Measurements from ENCODE around the gene SEMA3B. TPM values are rescaled to one million over a fixed set of nuclear protein-coding genes. Genes with fewer than 3 reads are reported as not detected.
A peak's percentile ranks its signal among the peaks of the same experiment; 100 is the strongest.

SEMA3B gene
- total and polyA plus RNA-seq, 5 donors from 2014 or later, result 1.7 TPM; not detected in 4

- Mint-ChIP-seq H3K36me3 (peaks cover 16% of the 10 kb centered on the region), H3K4me1 (peaks cover 0 to 38% (median 12%) of the 10 kb centered on the region in 4 donors), H3K27me3 (no peaks in the 10 kb centered on the region), H3K27ac (no peak overlapping the region), H3K9me3 (no peaks in the 10 kb centered on the region), H3K4me3 (peak overlapping the region in 1 of 4 donors; percentile 43)
- H3K27ac ChIP-seq (ENCODE audit: insufficient read depth, low read length, poor library complexity, severe bottlenecking), result no peak overlapping the region
- ATAC-seq (ENCODE audit: low read depth in 2 of 2) (no peak), DNase-seq (no peak)
- H3K9me3 ChIP-seq (ENCODE audit: control insufficient read depth in 2 of 2, low read length in 2 of 2), result no peaks in the 10 kb centered on the region
- H3K4me1 ChIP-seq (ENCODE audit: control insufficient read depth, insufficient read depth, low read length, poor library complexity, severe bottlenecking), result peaks cover 28% of the 10 kb centered on the region
- H3K27me3 ChIP-seq (ENCODE audit: control insufficient read depth, insufficient read depth, low read length), result no peaks in the 10 kb centered on the region
- H3K4me3 ChIP-seq (ENCODE audit: low read depth, low read length), result no peak overlapping the region
- H3K36me3 ChIP-seq (ENCODE audit: control insufficient read depth, insufficient read depth, low read length), result peaks cover 67% of the 10 kb centered on the region
Observed at GRCh38 chr3:50254577-50255250, 14.2 kb upstream of the SEMA3B start.

- Mint-ChIP-seq H3K27me3 (no peaks in the 10 kb centered on the region), H3K27ac (no peak overlapping the region), H3K4me3 (no peak overlapping the region), H3K9me3 (no peaks in the 10 kb centered on the region), H3K36me3 (peaks cover 14% of the 10 kb centered on the region), H3K4me1 (peaks cover 0 to 35% (median 9%) of the 10 kb centered on the region in 4 donors)
- no peak for ATAC-seq (ENCODE audit: low read depth in 2 of 2)
- H3K36me3 ChIP-seq (ENCODE audit: control insufficient read depth, insufficient read depth, low read length), result peaks cover 62% of the 10 kb centered on the region
- no peaks in the 10 kb centered on the region for H3K9me3 ChIP-seq (ENCODE audit: control insufficient read depth in 2 of 2, low read length in 2 of 2)
- H3K4me3 ChIP-seq (ENCODE audit: low read depth, low read length), result no peak overlapping the region
- H3K27ac ChIP-seq (ENCODE audit: insufficient read depth, low read length, poor library complexity, severe bottlenecking), result no peak overlapping the region
- DNase-seq, result no peak
- peaks cover 25% of the 10 kb centered on the region for H3K4me1 ChIP-seq (ENCODE audit: control insufficient read depth, insufficient read depth, low read length, poor library complexity, severe bottlenecking)
- no peaks in the 10 kb centered on the region for H3K27me3 ChIP-seq (ENCODE audit: control insufficient read depth, insufficient read depth, low read length)
Observed at GRCh38 chr3:50255251-50255615, 13.7 kb upstream of the SEMA3B start.

DNA sequence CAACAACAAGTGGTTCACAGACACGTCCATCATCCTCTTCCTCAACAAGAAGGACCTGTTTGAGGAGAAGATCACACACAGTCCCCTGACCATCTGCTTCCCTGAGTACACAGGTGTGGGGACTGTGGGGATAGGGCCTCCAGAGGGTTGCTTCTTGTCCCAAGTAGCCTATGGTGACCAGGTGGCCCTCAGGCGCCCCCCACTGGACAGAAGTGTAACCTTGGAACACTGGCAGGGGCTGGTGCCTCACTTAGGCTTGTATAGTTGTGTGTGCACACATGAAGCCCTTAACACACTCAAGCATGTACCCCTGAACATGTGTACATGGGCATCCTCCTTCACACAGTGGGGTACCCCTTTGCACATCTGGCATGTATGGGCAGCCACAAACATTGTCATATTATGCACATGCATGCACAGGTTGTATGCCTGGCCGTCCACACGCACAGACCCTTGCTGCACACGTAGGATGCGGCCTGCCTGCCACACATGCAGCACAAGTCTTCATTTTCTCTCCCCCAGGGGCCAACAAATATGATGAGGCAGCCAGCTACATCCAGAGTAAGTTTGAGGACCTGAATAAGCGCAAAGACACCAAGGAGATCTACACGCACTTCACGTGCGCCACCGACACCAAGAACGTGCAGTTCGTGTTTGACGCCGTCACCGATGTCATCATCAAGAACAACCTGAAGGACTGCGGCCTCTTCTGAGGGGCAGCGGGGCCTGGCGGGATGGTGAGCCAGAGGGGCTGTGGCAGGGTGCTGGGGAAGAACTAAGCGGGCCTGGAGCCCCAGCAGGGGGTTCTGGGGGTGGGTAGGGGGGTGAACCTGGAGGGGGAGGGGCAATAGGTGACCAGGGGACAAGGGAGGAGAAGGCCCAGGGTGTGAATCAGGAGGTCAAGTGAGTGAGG lies 11.7 kb upstream of the SEMA3B start:
- Mint-ChIP-seq H3K4me1 (peaks cover 0 to 26% (median 4%) of the 10 kb centered on the region in 4 donors), H3K9me3 (no peaks in the 10 kb centered on the region), H3K27me3 (no peaks in the 10 kb centered on the region), H3K36me3 (peaks cover 7% of the 10 kb centered on the region), H3K27ac (peak overlapping the region in 1 of 3 donors; percentile 53), H3K4me3 (peak overlapping the region in 1 of 4 donors; percentile 47)
- no peak overlapping the region for H3K27ac ChIP-seq (ENCODE audit: insufficient read depth, low read length, poor library complexity, severe bottlenecking)
- no peak overlapping the region for H3K4me3 ChIP-seq (ENCODE audit: low read depth, low read length)
- H3K36me3 ChIP-seq (ENCODE audit: control insufficient read depth, insufficient read depth, low read length), result peaks cover 54% of the 10 kb centered on the region
- H3K9me3 ChIP-seq (ENCODE audit: control insufficient read depth in 2 of 2, low read length in 2 of 2), result no peaks in the 10 kb centered on the region
- no peaks in the 10 kb centered on the region for H3K27me3 ChIP-seq (ENCODE audit: control insufficient read depth, insufficient read depth, low read length)
- ATAC-seq (ENCODE audit: low read depth in 2 of 2) (no peak), DNase-seq (peak in 1 of 3 donors; percentile 56)
- peaks cover 14% of the 10 kb centered on the region for H3K4me1 ChIP-seq (ENCODE audit: control insufficient read depth, insufficient read depth, low read length, poor library complexity, severe bottlenecking)

DNA sequence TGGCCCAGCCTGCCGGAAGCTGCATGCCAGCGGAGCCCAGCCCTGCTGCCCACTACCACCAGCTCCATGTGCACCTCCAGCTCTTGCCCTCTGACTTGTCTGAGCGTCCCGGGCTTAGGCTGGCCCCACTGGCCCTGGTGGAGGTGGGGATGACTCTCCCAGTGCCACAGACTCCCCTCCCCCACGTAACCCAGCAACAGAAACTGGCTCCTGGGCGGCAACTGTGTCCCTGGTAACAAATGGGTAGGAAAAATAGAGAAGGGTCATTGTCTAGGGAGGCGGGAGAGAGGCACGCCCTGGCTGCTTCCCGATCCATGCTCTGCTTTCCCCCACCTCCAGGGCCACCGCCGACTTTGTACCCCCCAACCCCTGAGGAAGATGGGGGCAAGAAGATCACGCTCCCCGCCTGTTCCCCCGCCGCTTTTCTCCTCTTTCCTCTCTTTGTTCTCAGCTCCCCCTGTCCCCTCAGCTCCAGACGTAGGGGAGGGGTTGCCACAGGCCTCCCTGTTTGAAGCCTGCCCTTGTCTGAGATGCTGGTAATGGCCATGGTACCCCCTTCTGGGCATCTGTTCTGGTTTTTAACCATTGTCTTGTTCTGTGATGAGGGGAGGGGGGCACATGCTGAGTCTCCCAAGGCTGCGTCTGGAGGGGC lies 10.8 kb upstream of the SEMA3B start:
- peaks cover 14% of the 10 kb centered on the region for H3K4me1 ChIP-seq (ENCODE audit: control insufficient read depth, insufficient read depth, low read length, poor library complexity, severe bottlenecking)
- no peaks in the 10 kb centered on the region for H3K9me3 Mint-ChIP-seq
- H3K27ac Mint-ChIP-seq, result peak overlapping the region in 1 of 3 donors; percentile 76
- H3K4me1 Mint-ChIP-seq, result peaks cover 0 to 25% (median 4%) of the 10 kb centered on the region in 4 donors
- peak overlapping the region in 1 of 4 donors; percentile 21 for H3K4me3 Mint-ChIP-seq
- no peaks in the 10 kb centered on the region for H3K9me3 ChIP-seq (ENCODE audit: control insufficient read depth in 2 of 2, low read length in 2 of 2)
- H3K27ac ChIP-seq (ENCODE audit: insufficient read depth, low read length, poor library complexity, severe bottlenecking), result no peak overlapping the region
- H3K27me3 Mint-ChIP-seq, result no peaks in the 10 kb centered on the region
- H3K27me3 ChIP-seq (ENCODE audit: control insufficient read depth, insufficient read depth, low read length), result no peaks in the 10 kb centered on the region
- peaks cover 7% of the 10 kb centered on the region for H3K36me3 Mint-ChIP-seq
- no peak for DNase-seq
- H3K36me3 ChIP-seq (ENCODE audit: control insufficient read depth, insufficient read depth, low read length), result peaks cover 46% of the 10 kb centered on the region
- H3K4me3 ChIP-seq (ENCODE audit: low read depth, low read length), result no peak overlapping the region
- no peak for ATAC-seq (ENCODE audit: low read depth in 2 of 2)

GRCh38 chr3:50258979-50259378 lies 10.0 kb upstream of the SEMA3B start:
- no peaks in the 10 kb centered on the region for H3K9me3 ChIP-seq (ENCODE audit: control insufficient read depth in 2 of 2, low read length in 2 of 2)
- H3K36me3 ChIP-seq (ENCODE audit: control insufficient read depth, insufficient read depth, low read length), result peaks cover 39% of the 10 kb centered on the region
- H3K4me1 ChIP-seq (ENCODE audit: control insufficient read depth, insufficient read depth, low read length, poor library complexity, severe bottlenecking), result peaks cover 14% of the 10 kb centered on the region
- DNase-seq (no peak), ATAC-seq (ENCODE audit: low read depth in 2 of 2) (no peak)
- H3K27me3 Mint-ChIP-seq, result peaks cover 2% of the 10 kb centered on the region
- H3K4me3 Mint-ChIP-seq, result no peak overlapping the region
- peaks cover 7% of the 10 kb centered on the region for H3K36me3 Mint-ChIP-seq
- H3K4me1 Mint-ChIP-seq, result peaks cover 0 to 17% (median 4%) of the 10 kb centered on the region in 4 donors
- H3K27ac ChIP-seq (ENCODE audit: insufficient read depth, low read length, poor library complexity, severe bottlenecking), result no peak overlapping the region
- peak overlapping the region in 1 of 3 donors; percentile 76 for H3K27ac Mint-ChIP-seq
- no peaks in the 10 kb centered on the region for H3K27me3 ChIP-seq (ENCODE audit: control insufficient read depth, insufficient read depth, low read length)
- no peak overlapping the region for H3K4me3 ChIP-seq (ENCODE audit: low read depth, low read length)
- H3K9me3 Mint-ChIP-seq, result no peaks in the 10 kb centered on the region

DNA sequence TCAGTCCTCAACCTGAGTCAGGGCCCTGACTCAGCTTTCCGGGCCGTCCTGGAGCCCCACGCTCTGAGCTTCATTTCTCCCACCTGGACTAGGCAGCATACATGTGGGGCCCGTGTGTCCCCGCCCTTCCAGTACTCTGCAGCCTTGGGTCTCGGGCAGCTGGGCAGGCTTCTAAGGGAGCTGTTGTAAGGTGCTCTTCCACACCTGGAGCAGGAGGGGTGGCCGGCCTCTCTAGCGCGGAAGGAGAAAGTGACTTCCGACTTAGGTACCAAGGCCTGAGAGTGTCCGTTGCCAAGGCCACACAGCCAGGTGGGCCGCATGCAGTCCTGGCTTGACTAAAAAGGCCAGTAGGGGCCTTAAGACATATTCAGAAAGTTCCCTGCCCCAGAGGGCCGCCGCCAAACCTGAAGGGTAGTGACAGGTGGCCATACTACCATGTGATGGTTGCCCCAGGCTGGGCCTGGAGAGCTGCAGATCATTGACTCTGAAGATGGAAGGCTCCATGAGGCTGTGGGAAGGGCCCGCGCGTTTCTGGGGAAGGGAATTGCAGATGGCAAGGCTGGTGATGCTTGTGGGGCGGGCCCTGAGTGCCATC lies 9.4 kb upstream of the SEMA3B start:
- ATAC-seq (ENCODE audit: low read depth in 2 of 2) (peak in 1 of 2 donors; percentile 9), DNase-seq (no peak)
- H3K27ac ChIP-seq (ENCODE audit: insufficient read depth, low read length, poor library complexity, severe bottlenecking), result no peak overlapping the region
- Mint-ChIP-seq H3K36me3 (peaks cover 7% of the 10 kb centered on the region), H3K9me3 (no peaks in the 10 kb centered on the region), H3K4me3 (peak overlapping the region in 3 of 4 donors; percentile 71 to 83 (median 76)), H3K27ac (no peak overlapping the region), H3K4me1 (peaks cover 0 to 16% (median 4%) of the 10 kb centered on the region in 4 donors), H3K27me3 (peaks cover 5% of the 10 kb centered on the region)
- H3K27me3 ChIP-seq (ENCODE audit: control insufficient read depth, insufficient read depth, low read length), result no peaks in the 10 kb centered on the region
- peaks cover 34% of the 10 kb centered on the region for H3K36me3 ChIP-seq (ENCODE audit: control insufficient read depth, insufficient read depth, low read length)
- no peak overlapping the region for H3K4me3 ChIP-seq (ENCODE audit: low read depth, low read length)
- peaks cover 12% of the 10 kb centered on the region for H3K4me1 ChIP-seq (ENCODE audit: control insufficient read depth, insufficient read depth, low read length, poor library complexity, severe bottlenecking)
- H3K9me3 ChIP-seq (ENCODE audit: control insufficient read depth in 2 of 2, low read length in 2 of 2), result no peaks in the 10 kb centered on the region

Measured in CD4-positive, CD25-positive, alpha-beta regulatory T cell (primary cell).